ENCODE results near the gene LDLRAD4.

- TF ChIP-seq CTCF (conservative IDR thresholded peaks at IDR 0.05) (no peak), ZFX (IDR thresholded peaks at IDR 0.05) (no peak)
Measured at GRCh38 chr18:13291299-13291698, 72.7 kb downstream of the LDLRAD4 start.
